Measurements from ENCODE around the gene STRA6. TPM values are rescaled to one million over a fixed set of nuclear protein-coding genes. Genes with fewer than 3 reads are reported as not detected.
A peak's percentile ranks its signal among the peaks of the same experiment; 100 is the strongest.

Gene STRA6
- total RNA-seq, 1 experiment from 2014 or later, result 0.29 TPM

DNA sequence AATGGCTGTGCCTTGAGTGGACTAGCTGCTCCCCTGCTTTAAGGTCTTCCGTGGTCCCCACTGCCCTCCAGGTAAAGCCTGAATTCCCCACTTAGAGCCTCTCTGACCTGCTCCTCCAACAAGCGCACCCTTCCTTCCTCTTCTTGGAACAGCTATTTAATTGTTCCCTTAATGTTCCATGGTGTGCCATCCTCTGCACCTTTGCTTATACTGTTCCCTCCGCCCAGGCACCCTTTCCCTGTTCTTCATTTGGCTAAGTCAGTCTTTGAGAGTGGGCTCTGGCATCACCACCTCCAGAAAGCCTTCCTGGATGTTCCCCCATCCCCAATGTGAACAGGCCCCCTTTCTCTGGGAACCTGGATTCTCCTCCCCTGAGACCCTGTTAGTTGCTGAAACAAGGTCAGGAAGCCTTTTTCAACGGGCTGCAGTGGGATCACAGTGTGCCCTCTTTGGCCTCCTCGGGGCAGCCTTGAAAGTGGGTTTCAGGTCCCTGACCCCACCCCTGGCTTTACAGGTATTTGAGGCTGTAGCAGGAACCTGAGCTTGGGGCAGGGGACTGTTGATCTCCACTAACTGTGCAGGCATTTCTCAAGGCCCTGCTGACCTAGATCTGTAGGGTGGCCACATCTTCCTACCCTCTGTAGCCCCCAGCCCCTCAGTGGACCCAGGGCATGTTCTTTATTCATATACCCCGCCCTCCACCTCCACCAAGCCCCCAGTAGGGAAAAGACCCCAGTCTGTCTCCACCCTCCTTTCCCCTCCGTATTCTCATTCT lies 24.1 kb downstream of the STRA6 start:
- intact Hi-C loops (cut with micrococcal nuclease), result no loop called here
- CTCF ChIA-PET, result interaction anchor here (0.6 kb wide), 1 partner anchor 50 kb away, joined by 4 read pairs; no protein-coding TSS in a partner anchor
- H3K9ac ChIP-seq (ENCODE audit: low read length), result peak overlapping the region; percentile 36; the same call in 1 of the 2 replicates
- no peaks in the 10 kb centered on the region for H3K9me3 ChIP-seq (ENCODE audit: low read length)
- H2AFZ ChIP-seq (ENCODE audit: low read length), result no peak overlapping the region
- no peaks in the 10 kb centered on the region for H3K79me2 ChIP-seq (ENCODE audit: low read length)
- H3K36me3 ChIP-seq (ENCODE audit: low read depth, low read length), result no peaks in the 10 kb centered on the region
- no peaks in the 10 kb centered on the region for H3K27me3 ChIP-seq (ENCODE audit: low read length)
- peaks cover 39% of the 10 kb centered on the region for H3K4me1 ChIP-seq (ENCODE audit: insufficient read depth, low read length)
- no peaks in the 10 kb centered on the region for H3F3A ChIP-seq (ENCODE audit: low read length, unreplicated experiment)
- H3K4me2 ChIP-seq (ENCODE audit: low read length), result peak overlapping the region; percentile 45
- H3K4me3 ChIP-seq (ENCODE audit: low read length), result no peak overlapping the region
- ATAC-seq (no peak), DNase-seq (no peak)
- H3K27ac ChIP-seq (ENCODE audit: low read length), result peak overlapping the region; percentile 97
- POLR2A ChIA-PET (ENCODE audit: unreplicated experiment), result no interaction called here
- H3K9me2 ChIP-seq (replicated peaks; ENCODE audit: low read length), result no peaks in the 10 kb centered on the region
- no peaks in the 10 kb centered on the region for H4K20me1 ChIP-seq (ENCODE audit: low read length)
- BruUV-seq (replicated peaks), result no TSS peak
- TF ChIP-seq, protein P1, sequence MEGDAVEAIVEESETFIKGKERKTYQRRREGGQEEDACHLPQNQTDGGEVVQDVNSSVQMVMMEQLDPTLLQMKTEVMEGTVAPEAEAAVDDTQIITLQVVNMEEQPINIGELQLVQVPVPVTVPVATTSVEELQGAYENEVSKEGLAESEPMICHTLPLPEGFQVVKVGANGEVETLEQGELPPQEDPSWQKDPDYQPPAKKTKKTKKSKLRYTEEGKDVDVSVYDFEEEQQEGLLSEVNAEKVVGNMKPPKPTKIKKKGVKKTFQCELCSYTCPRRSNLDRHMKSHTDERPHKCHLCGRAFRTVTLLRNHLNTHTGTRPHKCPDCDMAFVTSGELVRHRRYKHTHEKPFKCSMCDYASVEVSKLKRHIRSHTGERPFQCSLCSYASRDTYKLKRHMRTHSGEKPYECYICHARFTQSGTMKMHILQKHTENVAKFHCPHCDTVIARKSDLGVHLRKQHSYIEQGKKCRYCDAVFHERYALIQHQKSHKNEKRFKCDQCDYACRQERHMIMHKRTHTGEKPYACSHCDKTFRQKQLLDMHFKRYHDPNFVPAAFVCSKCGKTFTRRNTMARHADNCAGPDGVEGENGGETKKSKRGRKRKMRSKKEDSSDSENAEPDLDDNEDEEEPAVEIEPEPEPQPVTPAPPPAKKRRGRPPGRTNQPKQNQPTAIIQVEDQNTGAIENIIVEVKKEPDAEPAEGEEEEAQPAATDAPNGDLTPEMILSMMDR (conservative IDR thresholded peaks at IDR 0.05; ENCODE audit: low read depth, low read length), result no peak
- no peak for TF ChIP-seq EZH2 (IDR thresholded peaks at IDR 0.05; ENCODE audit: low read length, unreplicated experiment)
- TF ChIP-seq EZH2phosphoT487 (IDR thresholded peaks at IDR 0.05; ENCODE audit: borderline replicate concordance, low read length), result no peak

DNA sequence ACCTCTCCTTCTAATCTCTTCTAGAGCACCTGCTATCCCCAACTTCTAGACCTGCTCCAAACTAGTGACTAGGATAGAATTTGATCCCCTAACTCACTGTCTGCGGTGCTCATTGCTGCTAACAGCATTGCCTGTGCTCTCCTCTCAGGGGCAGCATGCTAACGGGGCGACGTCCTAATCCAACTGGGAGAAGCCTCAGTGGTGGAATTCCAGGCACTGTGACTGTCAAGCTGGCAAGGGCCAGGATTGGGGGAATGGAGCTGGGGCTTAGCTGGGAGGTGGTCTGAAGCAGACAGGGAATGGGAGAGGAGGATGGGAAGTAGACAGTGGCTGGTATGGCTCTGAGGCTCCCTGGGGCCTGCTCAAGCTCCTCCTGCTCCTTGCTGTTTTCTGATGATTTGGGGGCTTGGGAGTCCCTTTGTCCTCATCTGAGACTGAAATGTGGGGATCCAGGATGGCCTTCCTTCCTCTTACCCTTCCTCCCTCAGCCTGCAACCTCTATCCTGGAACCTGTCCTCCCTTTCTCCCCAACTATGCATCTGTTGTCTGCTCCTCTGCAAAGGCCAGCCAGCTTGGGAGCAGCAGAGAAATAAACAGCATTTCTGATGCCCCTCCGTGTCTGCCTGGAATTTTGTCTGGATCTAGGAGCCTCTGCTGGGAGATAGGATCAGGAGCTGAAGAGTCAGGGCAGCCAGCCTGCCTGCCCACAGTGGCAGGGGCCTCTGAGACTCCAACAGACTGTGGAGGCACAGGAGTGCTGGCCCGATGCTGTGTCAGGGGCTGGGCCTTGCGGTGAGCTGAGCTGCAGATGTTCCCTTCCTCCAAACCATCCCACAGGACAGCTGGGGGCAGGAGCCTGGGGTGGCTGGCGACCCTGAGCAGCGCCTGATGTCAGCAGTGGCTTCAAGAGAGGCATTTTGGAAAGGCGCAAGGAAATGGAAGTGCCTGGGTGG lies 26.0 kb downstream of the STRA6 start:
- no peaks in the 10 kb centered on the region for H3K9me2 ChIP-seq (replicated peaks; ENCODE audit: low read length)
- H4K20me1 ChIP-seq (ENCODE audit: low read length), result no peaks in the 10 kb centered on the region
- H3K9ac ChIP-seq (ENCODE audit: low read length), result no peak overlapping the region
- ChIA-PET CTCF (no interaction called here), POLR2A (ENCODE audit: unreplicated experiment) (no interaction called here)
- H2AFZ ChIP-seq (ENCODE audit: low read length), result no peak overlapping the region
- DNase-seq, result no peak
- H3K79me2 ChIP-seq (ENCODE audit: low read length), result no peaks in the 10 kb centered on the region
- intact Hi-C loops (cut with micrococcal nuclease), result no loop called here
- H3K27ac ChIP-seq (ENCODE audit: low read length), result no peak overlapping the region
- no peaks in the 10 kb centered on the region for H3K9me3 ChIP-seq (ENCODE audit: low read length)
- no peaks in the 10 kb centered on the region for H3F3A ChIP-seq (ENCODE audit: low read length, unreplicated experiment)
- H3K27me3 ChIP-seq (ENCODE audit: low read length), result no peaks in the 10 kb centered on the region
- no peak overlapping the region for H3K4me3 ChIP-seq (ENCODE audit: low read length)
- no peak overlapping the region for H3K4me2 ChIP-seq (ENCODE audit: low read length)
- ATAC-seq, result no peak
- H3K4me1 ChIP-seq (ENCODE audit: insufficient read depth, low read length), result peaks cover 39% of the 10 kb centered on the region
- BruUV-seq (replicated peaks), result no TSS peak
- TF ChIP-seq EZH2phosphoT487 (IDR thresholded peaks at IDR 0.05; ENCODE audit: borderline replicate concordance, low read length) (no peak), EZH2 (IDR thresholded peaks at IDR 0.05; ENCODE audit: low read length, unreplicated experiment) (no peak)
- TF ChIP-seq, protein P1 (conservative IDR thresholded peaks at IDR 0.05; ENCODE audit: low read depth, low read length), result no peak
- H3K36me3 ChIP-seq (ENCODE audit: low read depth, low read length), result no peaks in the 10 kb centered on the region
